T-helper 2 cell (primary cell): ENCODE data around the gene MS4A10.
A peak's percentile ranks its signal among the peaks of the same experiment; 100 is the strongest.

Experiments used
- DNase-seq, 5 experiments: peaks; one replicate each; pipeline versions ENCODE4 v3.0.0 to v3.0.0-alpha.2; 2012 to 2022

MS4A10 gene

GRCh38 chr11:60766547-60766946 is 18.6 kb upstream of the MS4A10 start:
- DNase-seq: no peak

- DNase-seq: peak in 1 of 5 experiments; percentile 21
Measured at GRCh38 chr11:60767388-60767811, 17.7 kb upstream of the MS4A10 start.

- DNase-seq: no peak
Measured at GRCh38 chr11:60768202-60768601, 16.9 kb upstream of the MS4A10 start.

- DNase-seq: no peak
Measured at GRCh38 chr11:60769273-60769672, 15.9 kb upstream of the MS4A10 start.

GRCh38 chr11:60769811-60770210 is 15.3 kb upstream of the MS4A10 start:
- no peak for DNase-seq

GRCh38 chr11:60771146-60771545 is 14.0 kb upstream of the MS4A10 start:
- no peak for DNase-seq

- DNase-seq: no peak
Measured at GRCh38 chr11:60771879-60772525, 13.1 kb upstream of the MS4A10 start.

GRCh38 chr11:60772666-60773065 is 12.5 kb upstream of the MS4A10 start:
- DNase-seq: no peak

GRCh38 chr11:60774726-60775125 is 10.4 kb upstream of the MS4A10 start:
- DNase-seq: no peak

GRCh38 chr11:60775420-60775961 is 9.6 kb upstream of the MS4A10 start:
- DNase-seq: peak; percentile 31 to 87 (median 69)

- no peak for DNase-seq
Measured at GRCh38 chr11:60776167-60776566, 9.0 kb upstream of the MS4A10 start.

- DNase-seq: no peak
Measured at GRCh38 chr11:60777106-60777505, 8.0 kb upstream of the MS4A10 start.

GRCh38 chr11:60777572-60777971 is 7.6 kb upstream of the MS4A10 start:
- no peak for DNase-seq

GRCh38 chr11:60780065-60780464 is 5.1 kb upstream of the MS4A10 start:
- DNase-seq: no peak

- no peak for DNase-seq
Measured at GRCh38 chr11:60780774-60781173, 4.4 kb upstream of the MS4A10 start.

- DNase-seq: no peak
Measured at GRCh38 chr11:60781286-60781980, 3.7 kb upstream of the MS4A10 start.

- no peak for DNase-seq
Measured at GRCh38 chr11:60781981-60782316, 3.2 kb upstream of the MS4A10 start.

- DNase-seq: no peak
Measured at GRCh38 chr11:60782393-60783140, 2.6 kb upstream of the MS4A10 start.

GRCh38 chr11:60783141-60783484 is 2.0 kb upstream of the MS4A10 start:
- no peak for DNase-seq

- DNase-seq: no peak
Measured at GRCh38 chr11:60783911-60784310, 1.2 kb upstream of the MS4A10 start.

- no peak for DNase-seq
Measured at GRCh38 chr11:60785806-60786361, 751 bp downstream of the MS4A10 start.

GRCh38 chr11:60786811-60787567 is 1.9 kb downstream of the MS4A10 start:
- DNase-seq: no peak
